Stimulated activated CD8-positive, alpha-beta memory T cell treated with anti-CD3 and anti-CD28 coated beads, Interleukin-15, amount 100 ng/mL, for 24 hours (primary cell): ENCODE results near the gene OBI1.

Experiments
- DNase-seq: peaks from one replicate; pipeline ENCODE4 v3.0.0-alpha.2; 2020; ENCODE audit warnings: low read depth

Gene OBI1

GRCh38 chr13:78658630-78659449 lies at the start of gene OBI1:
Gene OBI1, minus strand, starts transcription at chr13:78659155. Its CDS starts 35 bp downstream, at chr13:78659120.
- DNase-seq = peak; percentile 82

- DNase-seq = no peak
These were observed 42.4 kb upstream of the OBI1 start for GRCh38 chr13:78701383-78701782.

DNA sequence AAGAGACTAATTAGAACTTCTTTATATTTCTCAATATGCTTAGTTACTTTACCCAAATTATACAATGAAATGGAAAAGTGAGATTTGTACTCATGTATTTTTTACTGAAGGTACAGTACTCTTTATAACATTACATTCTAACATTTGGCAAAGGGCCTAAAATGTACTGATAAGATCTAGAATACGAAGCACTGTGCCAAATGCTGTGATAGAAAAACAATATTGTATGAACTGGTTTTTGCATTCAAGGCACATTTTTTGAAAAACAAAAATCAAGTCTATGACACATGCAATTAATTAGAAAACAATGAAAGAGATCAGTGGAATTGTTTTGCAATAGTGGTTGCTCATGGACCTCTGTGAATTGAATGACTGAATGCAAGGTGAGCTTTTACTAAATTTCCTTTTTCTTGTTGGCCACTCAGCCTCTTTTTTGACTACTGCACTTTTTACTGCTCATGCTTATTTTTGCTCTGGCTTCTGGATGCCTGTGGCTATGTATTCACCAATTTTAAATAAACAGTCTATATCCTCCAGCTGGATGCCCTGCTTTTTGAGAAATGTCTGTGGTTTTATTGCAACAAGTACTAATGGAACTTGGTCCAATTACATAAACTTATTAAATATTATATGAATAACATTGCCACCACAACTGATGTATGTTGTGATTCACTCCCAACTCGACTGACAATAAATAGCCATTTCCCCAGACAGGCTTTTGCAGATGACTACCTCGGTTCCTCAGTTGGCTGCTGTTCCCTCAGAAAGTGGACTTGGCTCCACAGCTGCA lies 41.4 kb upstream of the OBI1 start:
- DNase-seq = no peak

DNA sequence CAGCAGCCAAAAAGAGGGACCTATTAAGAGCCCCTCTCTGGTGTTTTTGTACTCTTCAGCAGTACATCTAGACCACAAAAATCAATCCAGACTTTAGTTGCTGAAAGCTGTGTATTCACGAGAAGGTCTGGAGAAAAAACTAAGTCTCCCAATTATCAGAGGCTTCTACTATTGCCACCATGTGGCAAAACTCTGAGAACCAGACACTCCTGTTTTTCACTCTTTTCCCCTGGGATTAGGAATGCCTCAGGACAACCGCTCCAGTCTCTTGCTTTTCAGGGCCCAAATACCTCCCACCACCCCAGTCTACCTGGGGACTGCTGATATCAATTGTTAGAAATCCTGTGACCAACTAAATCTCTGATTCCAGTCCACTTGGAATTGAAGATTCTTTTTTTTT lies 30.1 kb upstream of the OBI1 start:
- no peak for DNase-seq

DNA sequence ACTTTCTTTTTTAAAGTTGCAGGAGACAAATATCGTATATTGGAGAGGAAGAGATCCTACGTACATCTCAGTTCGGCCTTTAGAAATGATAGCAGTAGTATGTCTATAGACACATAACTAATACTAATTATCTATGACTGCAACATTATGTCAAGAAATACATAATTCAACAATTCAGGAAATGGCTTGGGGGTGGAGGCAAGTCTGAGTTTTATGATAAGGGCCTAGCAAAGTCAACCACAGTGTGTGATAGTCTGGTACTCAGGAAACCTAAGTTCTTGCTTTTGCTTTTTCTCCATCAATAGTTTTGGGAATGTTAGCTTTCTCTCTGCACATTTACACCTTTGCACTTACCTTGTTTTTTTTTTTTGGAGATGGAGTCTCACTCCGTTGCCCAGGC lies 27.5 kb upstream of the OBI1 start:
- DNase-seq = no peak

GRCh38 chr13:78680576-78681350 lies 21.8 kb upstream of the OBI1 start:
- DNase-seq = no peak

GRCh38 chr13:78680115-78680561 lies 21.2 kb upstream of the OBI1 start:
- DNase-seq = no peak

DNA sequence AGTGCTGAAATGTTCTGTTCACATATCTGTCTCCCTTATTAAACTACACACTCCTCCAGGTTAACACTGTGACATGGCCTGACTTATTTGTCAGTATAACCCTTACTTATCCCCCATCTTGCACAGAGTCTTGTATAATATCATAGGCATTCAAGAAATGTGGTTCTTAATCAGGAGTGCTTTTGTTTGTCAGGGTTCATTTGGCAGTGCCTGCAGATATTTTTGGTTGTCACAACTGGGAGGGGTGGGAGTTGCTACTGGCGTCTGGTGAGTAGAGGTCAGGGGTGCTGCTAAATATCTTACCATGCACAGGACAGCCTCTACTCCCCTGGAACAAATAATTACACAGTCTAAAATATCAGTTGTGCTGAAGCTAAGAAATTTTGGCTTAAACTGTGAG lies 20.4 kb upstream of the OBI1 start:
- no peak for DNase-seq

GRCh38 chr13:78675112-78675511 lies 16.2 kb upstream of the OBI1 start:
- DNase-seq = no peak

- no peak for DNase-seq
These were observed 15.7 kb upstream of the OBI1 start for GRCh38 chr13:78674638-78675037.

GRCh38 chr13:78662467-78662866 lies 3.5 kb upstream of the OBI1 start:
- DNase-seq = no peak

DNA sequence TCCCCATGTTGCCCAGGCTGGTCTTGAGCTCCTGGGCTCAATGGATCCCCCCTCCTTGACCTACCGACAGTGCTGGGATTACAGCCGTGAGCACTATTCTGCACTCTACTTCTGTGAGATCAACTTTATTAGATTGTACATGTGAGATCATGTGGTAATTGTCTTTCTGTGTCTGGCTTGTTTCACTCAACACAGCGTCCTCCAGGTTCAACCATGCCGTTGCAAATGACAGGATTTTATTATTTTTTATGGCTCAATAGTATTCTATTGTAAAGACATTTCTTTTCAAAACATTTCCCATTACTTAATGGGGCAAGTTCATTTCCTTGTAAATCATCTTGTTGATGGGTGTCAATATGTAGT lies 1.5 kb upstream of the OBI1 start:
- no peak for DNase-seq

DNA sequence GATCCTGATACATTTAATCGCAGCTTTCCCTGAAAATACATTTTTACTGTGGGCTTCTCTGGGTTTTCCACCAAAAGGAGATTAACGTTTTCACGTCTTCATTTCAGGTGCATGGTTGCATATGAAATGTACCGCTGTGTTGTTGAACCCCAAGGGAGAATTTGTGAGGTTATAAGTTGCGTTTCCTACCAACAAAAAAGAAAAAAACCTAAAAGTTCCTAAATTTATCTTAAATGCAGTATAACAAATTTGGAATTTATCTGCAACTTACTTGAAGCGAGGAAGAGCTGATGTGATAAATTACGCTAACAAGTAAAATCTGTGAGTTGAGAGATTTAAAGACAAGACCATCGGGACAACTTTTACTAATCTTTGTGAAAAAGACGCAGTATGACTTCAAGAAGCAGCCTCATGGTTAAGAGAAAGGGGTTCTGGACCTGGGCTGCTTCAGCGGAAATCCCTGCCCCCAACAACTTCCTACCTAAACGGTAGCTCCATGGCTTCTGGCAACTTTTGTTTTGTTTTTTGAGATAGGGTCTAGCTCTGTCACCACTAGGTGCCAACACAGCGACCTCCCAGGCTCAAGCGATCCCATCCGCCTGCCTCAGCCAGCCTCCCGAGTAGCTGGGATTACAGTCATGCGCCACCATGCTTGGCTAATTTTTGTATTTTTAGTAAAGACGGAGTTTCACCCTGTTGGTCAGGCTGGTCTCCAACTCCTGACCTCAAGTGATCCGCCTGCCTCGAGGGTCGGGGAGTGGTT lies 958 bp upstream of the OBI1 start:
- no peak for DNase-seq

DNA sequence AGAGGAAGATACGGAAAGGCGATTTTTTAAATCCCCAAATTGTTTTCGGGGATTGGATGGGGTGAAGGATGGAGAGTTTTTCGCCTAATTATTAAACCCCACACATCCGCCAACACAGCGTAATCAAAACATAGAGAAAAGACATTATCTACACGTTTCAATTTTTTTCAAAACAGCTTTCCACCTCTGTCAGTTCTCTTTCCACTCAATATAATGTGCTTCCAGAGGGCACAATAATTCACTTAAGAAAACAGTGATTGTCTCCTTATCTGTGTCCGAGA lies 435 bp upstream of the OBI1 start:
- DNase-seq = no peak

GRCh38 chr13:78657699-78658629 lies 991 bp downstream of the OBI1 start:
- DNase-seq = no peak

DNA sequence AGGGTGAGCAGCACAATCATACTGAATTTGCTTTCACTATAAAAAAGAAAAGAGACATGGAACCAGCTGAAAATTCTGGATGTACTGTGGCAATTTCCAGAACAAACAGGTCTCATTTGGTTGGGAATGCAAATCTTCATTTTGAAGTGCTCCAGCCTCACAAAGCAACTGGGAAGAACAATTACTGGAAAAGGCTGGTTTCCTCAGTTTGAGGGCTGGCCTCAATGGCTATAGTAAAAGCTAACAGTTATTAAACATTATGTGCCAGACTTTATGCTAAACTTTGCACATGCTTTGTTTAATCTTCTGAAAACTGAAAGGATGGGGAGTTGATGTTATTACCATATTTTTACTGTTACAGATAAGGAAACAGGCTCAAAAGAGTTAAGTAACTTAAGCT lies 3.0 kb downstream of the OBI1 start:
- DNase-seq = no peak

DNA sequence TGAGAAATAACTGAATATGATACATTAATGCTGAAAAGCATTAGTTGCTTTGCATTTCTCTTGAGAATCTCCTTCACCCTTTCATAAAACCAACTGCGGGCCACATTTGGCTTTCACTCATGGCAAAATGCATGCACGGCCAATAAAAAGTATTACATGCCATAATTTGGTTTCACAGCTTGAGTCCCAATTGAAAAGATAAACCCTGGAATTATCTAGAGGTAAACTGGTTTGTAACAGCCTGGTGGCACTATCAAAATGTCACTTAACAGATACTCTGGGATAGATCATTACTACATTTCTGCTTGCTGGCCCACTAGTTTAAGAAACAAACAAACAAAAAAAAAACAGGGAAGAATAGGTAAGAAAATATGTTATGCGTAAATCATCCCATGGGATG lies 3.9 kb downstream of the OBI1 start:
- DNase-seq = no peak

- DNase-seq = no peak
These were observed 6.3 kb downstream of the OBI1 start for GRCh38 chr13:78652651-78653050.

GRCh38 chr13:78650717-78651083 lies 8.3 kb downstream of the OBI1 start:
- no peak for DNase-seq

- no peak for DNase-seq
These were observed 8.8 kb downstream of the OBI1 start for GRCh38 chr13:78649997-78650716.
